Measurements from ENCODE around the gene SGSM1.

Gene SGSM1

GRCh38 chr22:24893341-24894070 lies 87.5 kb downstream of the SGSM1 start:
- Histone ChIP-seq H3K79me2 (ENCODE audit: control insufficient read depth, insufficient read depth, low read length, poor library complexity) (no peaks in the 10 kb centered on the region), H3K4me3 (ENCODE audit: low read depth, low read length) (no peak overlapping the region), H4K91ac (ENCODE audit: low read depth, low read length) (no peak overlapping the region), H2AK5ac (ENCODE audit: low read length) (no peak overlapping the region), H4K8ac (ENCODE audit: low read depth, low read length) (no peak overlapping the region), H3K9me3 (ENCODE audit: insufficient read depth, low read depth, low read length) (no peaks in the 10 kb centered on the region), H3K4ac (ENCODE audit: low read depth, low read length) (no peak overlapping the region), H3K27me3 (ENCODE audit: insufficient read depth, low read length) (no peaks in the 10 kb centered on the region), H3K23ac (ENCODE audit: low read length) (no peak overlapping the region), H3K18ac (ENCODE audit: low read length) (no peak overlapping the region), H2BK5ac (ENCODE audit: low read depth, low read length, poor library complexity) (no peak overlapping the region), H3K36me3 (ENCODE audit: control insufficient read depth in 1 of 2, insufficient read depth in 2 of 2, low read length in 2 of 2) (no peaks in the 10 kb centered on the region), H2AFZ (ENCODE audit: insufficient read depth, low read length, poor library complexity) (no peak overlapping the region), H3K14ac (ENCODE audit: low read length) (no peak overlapping the region), H2BK12ac (ENCODE audit: low read length) (no peak overlapping the region), H3K4me1 (ENCODE audit: control insufficient read depth in 1 of 2, insufficient read depth in 2 of 2, low read length in 2 of 2) (no peaks in the 10 kb centered on the region), H3K9ac (ENCODE audit: low read length) (no peak overlapping the region), H4K12ac (ENCODE audit: low read depth, low read length) (no peak overlapping the region), H3K27ac (ENCODE audit: low read depth, low read length) (no peak overlapping the region), H2BK120ac (ENCODE audit: insufficient read depth, low read length, poor library complexity) (no peak overlapping the region), H3K4me2 (ENCODE audit: low read length) (no peak overlapping the region), H3K79me1 (ENCODE audit: low read length) (no peaks in the 10 kb centered on the region)
- DNase-seq = no peak
- no CpG with 5 or more reads among the region's 20 CpGs for WGBS (ENCODE audit: extremely low coverage, insufficient coverage, insufficient read length)

- WGBS (ENCODE audit: extremely low coverage, insufficient coverage, insufficient read length) = no CpG with 5 or more reads among the region's 16 CpGs
Observed at GRCh38 chr22:24894220-24894975, 88.4 kb downstream of the SGSM1 start.

GRCh38 chr22:24894998-24895397 lies 89.0 kb downstream of the SGSM1 start:
- Histone ChIP-seq H3K79me1 (ENCODE audit: low read length) (no peaks in the 10 kb centered on the region), H2BK120ac (ENCODE audit: insufficient read depth, low read length, poor library complexity) (no peak overlapping the region), H2BK12ac (ENCODE audit: low read length) (no peak overlapping the region), H3K14ac (ENCODE audit: low read length) (no peak overlapping the region), H3K4me3 (ENCODE audit: low read depth, low read length) (no peak overlapping the region), H3K4me2 (ENCODE audit: low read length) (no peak overlapping the region), H3K79me2 (ENCODE audit: control insufficient read depth, insufficient read depth, low read length, poor library complexity) (no peaks in the 10 kb centered on the region), H3K27me3 (ENCODE audit: insufficient read depth, low read length) (no peaks in the 10 kb centered on the region), H2BK5ac (ENCODE audit: low read depth, low read length, poor library complexity) (no peak overlapping the region), H2AK5ac (ENCODE audit: low read length) (no peak overlapping the region), H3K4me1 (ENCODE audit: control insufficient read depth in 1 of 2, insufficient read depth in 2 of 2, low read length in 2 of 2) (no peaks in the 10 kb centered on the region), H3K9me3 (ENCODE audit: insufficient read depth, low read depth, low read length) (no peaks in the 10 kb centered on the region), H4K8ac (ENCODE audit: low read depth, low read length) (no peak overlapping the region), H3K9ac (ENCODE audit: low read length) (no peak overlapping the region), H3K23ac (ENCODE audit: low read length) (no peak overlapping the region), H4K91ac (ENCODE audit: low read depth, low read length) (no peak overlapping the region), H2AFZ (ENCODE audit: insufficient read depth, low read length, poor library complexity) (no peak overlapping the region), H3K18ac (ENCODE audit: low read length) (no peak overlapping the region), H4K12ac (ENCODE audit: low read depth, low read length) (no peak overlapping the region), H3K36me3 (ENCODE audit: control insufficient read depth in 1 of 2, insufficient read depth in 2 of 2, low read length in 2 of 2) (no peaks in the 10 kb centered on the region), H3K27ac (ENCODE audit: low read depth, low read length) (no peak overlapping the region), H3K4ac (ENCODE audit: low read depth, low read length) (no peak overlapping the region)
- DNase-seq = no peak
- no CpG with 5 or more reads among the region's 7 CpGs for WGBS (ENCODE audit: extremely low coverage, insufficient coverage, insufficient read length)

More at GRCh38 chr22:24894220-24894975, 88.4 kb downstream of the SGSM1 start:
- H3K9me3 ChIP-seq (ENCODE audit: insufficient read depth, low read depth, low read length) = no peaks in the 10 kb centered on the region
- no peak overlapping the region for H2AK5ac ChIP-seq (ENCODE audit: low read length)
- H3K36me3 ChIP-seq (ENCODE audit: control insufficient read depth in 1 of 2, insufficient read depth in 2 of 2, low read length in 2 of 2) = no peaks in the 10 kb centered on the region
- no peak overlapping the region for H4K12ac ChIP-seq (ENCODE audit: low read depth, low read length)
- H3K4me2 ChIP-seq (ENCODE audit: low read length) = no peak overlapping the region
- no peak overlapping the region for H3K23ac ChIP-seq (ENCODE audit: low read length)
- H2BK5ac ChIP-seq (ENCODE audit: low read depth, low read length, poor library complexity) = no peak overlapping the region
- no peaks in the 10 kb centered on the region for H3K4me1 ChIP-seq (ENCODE audit: control insufficient read depth in 1 of 2, insufficient read depth in 2 of 2, low read length in 2 of 2)
- H3K14ac ChIP-seq (ENCODE audit: low read length) = no peak overlapping the region
- DNase-seq = peak; percentile 31 to 53
- H3K4ac ChIP-seq (ENCODE audit: low read depth, low read length) = no peak overlapping the region
- no peak overlapping the region for H2AFZ ChIP-seq (ENCODE audit: insufficient read depth, low read length, poor library complexity)
- no peak overlapping the region for H3K4me3 ChIP-seq (ENCODE audit: low read depth, low read length)
- H3K18ac ChIP-seq (ENCODE audit: low read length) = no peak overlapping the region
- H3K79me2 ChIP-seq (ENCODE audit: control insufficient read depth, insufficient read depth, low read length, poor library complexity) = no peaks in the 10 kb centered on the region
- H2BK12ac ChIP-seq (ENCODE audit: low read length) = no peak overlapping the region
- no peak overlapping the region for H3K27ac ChIP-seq (ENCODE audit: low read depth, low read length)
- H3K79me1 ChIP-seq (ENCODE audit: low read length) = no peaks in the 10 kb centered on the region
- H3K9ac ChIP-seq (ENCODE audit: low read length) = no peak overlapping the region
- H4K8ac ChIP-seq (ENCODE audit: low read depth, low read length) = no peak overlapping the region
- H4K91ac ChIP-seq (ENCODE audit: low read depth, low read length) = no peak overlapping the region
- H2BK120ac ChIP-seq (ENCODE audit: insufficient read depth, low read length, poor library complexity) = no peak overlapping the region
- H3K27me3 ChIP-seq (ENCODE audit: insufficient read depth, low read length) = no peaks in the 10 kb centered on the region

- Histone ChIP-seq H3K23ac (ENCODE audit: low read length) (no peak overlapping the region), H4K91ac (ENCODE audit: low read depth, low read length) (no peak overlapping the region), H4K8ac (ENCODE audit: low read depth, low read length) (no peak overlapping the region), H2AK5ac (ENCODE audit: low read length) (no peak overlapping the region), H3K4ac (ENCODE audit: low read depth, low read length) (no peak overlapping the region), H2AFZ (ENCODE audit: insufficient read depth, low read length, poor library complexity) (no peak overlapping the region), H4K12ac (ENCODE audit: low read depth, low read length) (no peak overlapping the region), H3K79me1 (ENCODE audit: low read length) (no peaks in the 10 kb centered on the region), H3K4me3 (ENCODE audit: low read depth, low read length) (no peak overlapping the region), H3K9me3 (ENCODE audit: insufficient read depth, low read depth, low read length) (peaks cover 4% of the 10 kb centered on the region), H3K18ac (ENCODE audit: low read length) (no peak overlapping the region), H3K27me3 (ENCODE audit: insufficient read depth, low read length) (no peaks in the 10 kb centered on the region), H3K79me2 (ENCODE audit: control insufficient read depth, insufficient read depth, low read length, poor library complexity) (no peaks in the 10 kb centered on the region), H3K9ac (ENCODE audit: low read length) (no peak overlapping the region), H3K4me2 (ENCODE audit: low read length) (no peak overlapping the region), H2BK120ac (ENCODE audit: insufficient read depth, low read length, poor library complexity) (no peak overlapping the region), H3K4me1 (ENCODE audit: control insufficient read depth in 1 of 2, insufficient read depth in 2 of 2, low read length in 2 of 2) (no peaks in the 10 kb centered on the region), H3K14ac (ENCODE audit: low read length) (no peak overlapping the region), H3K27ac (ENCODE audit: low read depth, low read length) (no peak overlapping the region), H2BK12ac (ENCODE audit: low read length) (no peak overlapping the region), H2BK5ac (ENCODE audit: low read depth, low read length, poor library complexity) (no peak overlapping the region), H3K36me3 (ENCODE audit: control insufficient read depth in 1 of 2, insufficient read depth in 2 of 2, low read length in 2 of 2) (no peaks in the 10 kb centered on the region)
- DNase-seq = no peak
- no CpG with 5 or more reads among the region's 2 CpGs for WGBS (ENCODE audit: extremely low coverage, insufficient coverage, insufficient read length)
Observed at GRCh38 chr22:24901448-24901847, 95.4 kb downstream of the SGSM1 start.

Data from trophoblast cell (in vitro differentiated cells and primary cell).